ENCODE results near the gene PTPRD.

DNA sequence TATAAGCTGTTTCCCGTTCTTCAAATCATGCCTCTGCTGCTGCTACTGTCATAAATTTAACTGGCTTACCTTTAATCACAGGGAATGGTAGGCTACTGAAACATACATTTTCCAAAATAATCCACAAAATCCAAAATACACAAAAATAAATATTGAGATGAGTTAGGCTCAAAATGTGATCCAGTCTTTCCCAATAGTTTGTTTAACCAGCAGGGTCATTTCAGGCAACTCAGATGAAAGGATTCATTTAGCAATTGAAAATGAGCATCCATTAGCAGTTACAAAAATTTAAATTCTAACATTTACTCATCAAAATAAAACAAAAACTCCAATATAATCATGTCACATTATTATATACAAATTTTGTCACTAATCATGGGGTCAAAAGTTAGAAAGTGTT, 1797.6 kb downstream of the PTPRD start:
- no peak for TF ChIP-seq POLR2A (IDR thresholded peaks at IDR 0.05)
- TF ChIP-seq, protein P1, sequence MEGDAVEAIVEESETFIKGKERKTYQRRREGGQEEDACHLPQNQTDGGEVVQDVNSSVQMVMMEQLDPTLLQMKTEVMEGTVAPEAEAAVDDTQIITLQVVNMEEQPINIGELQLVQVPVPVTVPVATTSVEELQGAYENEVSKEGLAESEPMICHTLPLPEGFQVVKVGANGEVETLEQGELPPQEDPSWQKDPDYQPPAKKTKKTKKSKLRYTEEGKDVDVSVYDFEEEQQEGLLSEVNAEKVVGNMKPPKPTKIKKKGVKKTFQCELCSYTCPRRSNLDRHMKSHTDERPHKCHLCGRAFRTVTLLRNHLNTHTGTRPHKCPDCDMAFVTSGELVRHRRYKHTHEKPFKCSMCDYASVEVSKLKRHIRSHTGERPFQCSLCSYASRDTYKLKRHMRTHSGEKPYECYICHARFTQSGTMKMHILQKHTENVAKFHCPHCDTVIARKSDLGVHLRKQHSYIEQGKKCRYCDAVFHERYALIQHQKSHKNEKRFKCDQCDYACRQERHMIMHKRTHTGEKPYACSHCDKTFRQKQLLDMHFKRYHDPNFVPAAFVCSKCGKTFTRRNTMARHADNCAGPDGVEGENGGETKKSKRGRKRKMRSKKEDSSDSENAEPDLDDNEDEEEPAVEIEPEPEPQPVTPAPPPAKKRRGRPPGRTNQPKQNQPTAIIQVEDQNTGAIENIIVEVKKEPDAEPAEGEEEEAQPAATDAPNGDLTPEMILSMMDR (IDR thresholded peaks at IDR 0.05): no peak

All from thyroid gland (tissue), 4 donors.